GM19035 (cell line): ENCODE results near the gene CFAP53.
A peak's percentile ranks its signal among the peaks of the same experiment; 100 is the strongest.
"Not testable (repeated sequence)": the region's sequence is repeated elsewhere in the genome, so short reads cannot be mapped to it uniquely, and the experiment has no call there.

Experiments
- ATAC-seq: cut with Tn5 transposase; IDR thresholded peaks from one replicate; pipeline ENCODE4 v1.9.1; 2021; ENCODE audit not compliant: unreplicated experiment

Gene CFAP53

DNA sequence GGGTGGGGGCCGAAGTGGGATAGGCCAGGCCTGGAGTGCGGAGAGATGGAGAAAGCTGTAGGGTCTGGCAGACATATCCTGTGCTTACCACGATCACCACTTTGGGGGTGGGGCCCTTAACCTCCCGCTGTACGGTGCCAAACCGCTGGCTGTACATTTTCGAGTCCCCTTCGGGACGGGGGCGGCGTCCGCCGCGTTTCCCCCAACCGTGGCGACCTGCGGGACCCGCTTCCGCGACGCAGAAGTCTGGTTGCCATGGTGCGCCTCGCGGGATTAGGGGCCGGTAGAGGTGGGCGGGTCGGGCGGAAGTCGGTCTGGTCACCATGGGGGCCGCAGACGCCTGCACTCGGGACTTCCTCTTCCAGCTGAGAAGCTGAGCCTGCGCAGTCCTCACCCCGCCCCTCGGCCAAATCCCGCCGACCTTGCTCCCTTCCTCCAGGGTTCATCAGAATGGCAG is at the start of gene CFAP53:
Gene CFAP53 (minus strand): TSS at position 248 of the 457 bp plus-strand sequence. CDS start 91 bp downstream, at position 157.
- peak; percentile 66 for ATAC-seq

- ATAC-seq: peak; percentile 75
These were observed 49.0 kb upstream of the CFAP53 start for GRCh38 chr18:50315100-50315871.

- ATAC-seq: no peak
These were observed 47.7 kb upstream of the CFAP53 start for GRCh38 chr18:50313873-50314460.

- peak; percentile 26 for ATAC-seq
These were observed 46.8 kb upstream of the CFAP53 start for GRCh38 chr18:50313031-50313607.

GRCh38 chr18:50312296-50313030 is 46.2 kb upstream of the CFAP53 start:
- ATAC-seq: peak; percentile 61

DNA sequence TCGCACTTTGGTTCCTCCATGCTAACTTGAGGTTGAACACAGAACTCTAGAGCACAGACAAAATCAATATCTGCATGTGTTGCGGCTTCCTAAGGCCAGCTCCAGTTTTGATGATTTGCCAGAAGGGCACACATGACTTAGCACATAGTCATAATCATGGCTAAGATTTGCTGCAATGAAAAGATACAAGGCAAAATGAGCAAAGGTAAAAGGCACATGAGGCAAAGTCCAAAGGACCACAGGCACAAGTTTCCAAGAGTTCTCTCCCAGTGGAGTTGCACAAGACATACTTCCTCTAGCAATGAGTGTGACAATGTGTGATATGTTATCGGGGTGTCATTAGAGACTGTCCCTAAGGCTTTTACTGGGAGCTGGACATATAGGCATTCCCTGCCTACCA is 45.4 kb upstream of the CFAP53 start:
- no peak for ATAC-seq

DNA sequence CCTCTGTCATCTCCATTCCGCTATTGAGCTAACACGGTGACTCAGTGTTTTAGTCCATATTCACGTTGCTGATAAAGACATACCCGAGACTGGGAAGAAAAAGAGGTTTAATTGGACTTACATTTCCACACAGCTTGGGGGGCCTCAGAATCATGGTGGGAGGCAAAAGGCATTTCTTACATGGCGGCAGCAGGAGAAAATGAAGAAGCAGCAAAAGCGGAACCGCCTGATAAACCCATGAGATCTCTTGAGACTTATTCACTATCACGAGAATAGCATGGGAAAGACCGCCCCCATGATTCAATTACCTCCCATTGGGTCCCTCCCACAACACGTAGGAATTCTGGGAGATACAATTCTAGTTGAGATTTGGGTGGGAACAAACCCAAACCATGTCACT is 43.8 kb upstream of the CFAP53 start:
- ATAC-seq: no peak

- ATAC-seq: not testable (repeated sequence)
These were observed 42.6 kb upstream of the CFAP53 start for GRCh38 chr18:50308851-50309250.

DNA sequence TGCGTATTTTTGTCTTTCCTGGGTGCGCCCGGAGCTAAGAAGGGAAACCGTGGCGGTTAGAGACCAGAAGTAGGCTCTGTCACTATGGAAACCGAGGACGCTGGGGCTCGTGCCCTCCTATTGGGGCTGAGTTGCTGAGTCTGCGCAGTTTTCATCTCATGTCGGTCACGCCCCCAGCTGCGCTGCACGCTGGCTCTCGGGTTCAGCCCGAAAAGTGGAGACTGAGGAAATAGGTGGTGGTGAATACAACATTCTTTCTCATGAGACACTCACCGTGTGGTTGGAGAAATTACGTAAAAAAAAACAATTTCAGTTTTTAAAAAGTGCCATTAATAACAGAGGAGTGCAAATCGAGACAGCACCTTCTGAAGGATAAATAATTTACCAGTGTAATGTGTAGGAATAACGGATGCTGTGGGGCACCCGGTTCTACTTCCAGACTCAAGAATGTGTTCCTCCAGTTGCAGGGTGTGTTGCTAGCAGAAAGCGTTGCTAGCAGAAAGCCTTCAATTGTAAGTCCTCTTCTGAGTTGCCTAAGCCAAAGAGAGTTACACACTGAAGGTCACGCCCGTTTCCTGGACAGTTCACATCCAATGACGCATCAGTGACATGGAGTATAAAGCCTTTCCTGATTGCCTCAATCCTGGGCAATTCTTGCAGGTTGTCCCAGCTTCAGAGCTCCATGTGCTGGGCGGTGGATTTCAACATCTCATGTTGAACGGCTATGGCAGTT is 41.6 kb upstream of the CFAP53 start:
- ATAC-seq: peak; percentile 90

DNA sequence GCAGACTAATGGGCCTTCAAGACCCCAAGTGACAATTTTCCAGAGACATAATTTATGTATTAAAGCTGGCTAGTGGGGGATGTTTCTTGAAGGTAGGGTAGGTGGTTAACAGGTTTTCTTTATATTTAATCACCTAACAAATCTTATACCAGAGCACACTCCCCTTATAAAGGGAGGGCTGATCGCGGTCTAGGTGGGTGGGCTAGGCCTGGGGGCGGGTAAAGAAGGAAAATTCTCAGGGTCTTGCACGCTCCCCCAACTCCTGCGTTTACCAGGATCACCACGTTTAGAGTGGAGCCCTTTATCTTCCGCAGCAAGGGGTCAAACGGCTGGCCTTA is 41.1 kb upstream of the CFAP53 start:
- ATAC-seq: no peak

GRCh38 chr18:50306944-50307343 is 40.6 kb upstream of the CFAP53 start:
- no peak for ATAC-seq

GRCh38 chr18:50301074-50301473 is 34.8 kb upstream of the CFAP53 start:
- ATAC-seq: no peak

DNA sequence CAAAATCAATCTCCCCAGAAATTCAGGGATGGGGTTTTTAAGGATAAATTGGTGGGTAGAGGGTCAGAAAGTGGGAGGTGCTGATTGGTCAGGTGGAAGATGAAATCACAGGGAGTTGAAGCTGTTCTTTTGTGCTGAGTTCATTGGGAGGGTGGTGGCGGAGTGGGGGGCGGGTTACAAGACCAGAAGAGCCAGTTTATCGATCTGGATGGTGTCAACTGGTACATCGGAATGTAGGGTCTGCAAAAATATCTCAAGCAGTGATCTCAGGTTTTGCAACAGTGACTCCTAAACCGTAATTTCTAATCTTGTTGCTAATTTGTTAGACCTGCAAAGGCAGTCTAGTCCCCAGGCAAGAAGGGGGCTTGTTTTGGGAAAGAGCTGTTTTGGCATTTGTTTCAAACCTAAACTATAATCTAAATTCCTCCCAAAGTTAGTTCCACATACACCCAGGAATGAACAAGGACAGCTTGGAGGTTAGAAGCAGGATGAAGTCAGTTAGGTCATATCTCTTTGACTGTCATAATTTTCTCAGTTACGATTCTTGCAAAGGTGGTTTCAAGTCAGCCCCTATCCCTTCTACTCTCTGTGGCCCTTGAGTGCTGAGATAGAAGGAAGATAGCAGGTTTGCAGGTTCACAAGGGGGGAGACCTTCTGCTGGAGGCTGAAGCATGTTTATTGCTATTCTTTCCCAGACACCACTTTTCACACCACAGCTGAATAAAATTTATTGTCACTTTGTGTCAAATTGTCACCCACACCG is 33.5 kb upstream of the CFAP53 start:
- no peak for ATAC-seq

DNA sequence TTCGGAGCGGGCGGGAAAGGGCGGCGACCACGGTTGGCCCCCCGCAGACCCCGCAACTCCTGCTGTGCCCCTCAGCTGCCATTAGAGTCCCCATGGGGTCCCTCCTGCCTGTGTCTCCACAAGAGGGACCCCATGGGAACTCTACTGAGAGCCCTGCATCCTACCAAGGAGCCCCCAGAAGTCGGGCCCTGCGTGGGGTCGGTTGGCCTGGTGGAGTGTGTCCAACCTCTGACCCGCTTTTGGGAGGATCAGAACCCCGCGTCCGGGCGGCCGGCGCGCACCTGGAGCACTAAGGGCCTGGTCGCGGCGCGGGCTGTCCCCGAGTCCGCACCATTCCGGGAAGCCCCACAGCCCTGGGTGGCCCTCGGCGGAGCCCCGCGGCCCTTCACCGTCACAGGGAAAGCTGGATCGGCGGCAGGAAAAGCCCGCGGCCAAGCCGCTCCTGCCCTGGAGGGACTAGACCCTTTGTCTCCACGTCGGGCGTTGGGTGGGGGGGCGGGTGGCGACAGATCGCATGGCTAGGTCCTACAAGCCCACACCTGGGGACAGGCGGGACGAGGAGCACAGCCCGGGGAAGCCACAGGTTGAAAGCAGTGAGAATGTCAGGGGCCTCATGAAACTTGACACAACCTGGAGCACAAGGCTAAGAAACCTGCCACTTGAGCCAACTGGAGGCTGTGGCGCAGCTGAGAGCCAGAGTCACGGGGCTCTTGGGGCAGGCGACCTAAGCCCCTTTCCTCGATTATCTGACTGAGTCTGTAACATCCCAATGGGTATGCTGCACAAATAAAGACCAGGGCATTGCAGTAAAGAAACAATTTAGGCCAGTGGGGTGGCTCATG is 32.4 kb upstream of the CFAP53 start:
- ATAC-seq: no peak

DNA sequence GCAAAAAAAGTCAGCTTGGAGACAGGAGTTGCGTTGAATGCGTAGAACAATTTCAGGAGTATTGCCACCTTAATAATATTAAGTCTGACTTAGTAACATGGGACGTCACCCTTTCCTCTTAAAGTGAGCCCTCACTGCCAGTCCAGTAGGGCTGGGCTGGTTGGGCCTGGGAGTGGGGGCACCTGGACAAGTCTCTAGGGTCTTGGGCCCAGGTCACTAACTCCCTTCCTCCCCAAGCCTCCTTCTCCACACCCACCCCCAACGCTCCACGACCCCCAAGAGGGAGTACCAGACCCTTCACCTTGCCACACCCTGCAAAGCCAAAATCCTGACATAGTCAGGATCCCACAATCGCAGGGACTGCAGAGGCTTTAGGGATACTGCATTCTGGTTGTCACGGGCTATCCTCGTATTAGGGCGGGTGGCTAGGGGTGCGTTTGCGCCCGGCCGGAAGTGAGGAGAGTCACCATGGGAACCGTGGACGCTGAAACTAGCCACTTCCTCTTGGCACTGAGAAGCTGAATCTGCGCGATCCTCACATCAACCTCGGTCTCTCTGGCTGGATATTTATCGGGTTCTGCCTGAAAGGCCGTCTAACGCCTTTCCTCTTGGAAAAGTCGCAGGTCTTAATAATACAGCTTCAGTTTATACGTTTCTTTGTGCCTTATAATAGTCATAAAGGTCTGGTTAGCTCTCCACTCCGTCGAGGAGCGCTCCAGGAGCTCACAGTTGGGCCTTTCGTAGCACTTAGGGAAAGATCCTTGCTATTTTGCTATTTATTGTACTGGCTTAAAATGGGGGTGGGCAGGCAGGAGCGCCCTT is 31.5 kb upstream of the CFAP53 start:
- peak; percentile 100 for ATAC-seq

- no peak for ATAC-seq
These were observed 26.7 kb upstream of the CFAP53 start for GRCh38 chr18:50293039-50293438.

DNA sequence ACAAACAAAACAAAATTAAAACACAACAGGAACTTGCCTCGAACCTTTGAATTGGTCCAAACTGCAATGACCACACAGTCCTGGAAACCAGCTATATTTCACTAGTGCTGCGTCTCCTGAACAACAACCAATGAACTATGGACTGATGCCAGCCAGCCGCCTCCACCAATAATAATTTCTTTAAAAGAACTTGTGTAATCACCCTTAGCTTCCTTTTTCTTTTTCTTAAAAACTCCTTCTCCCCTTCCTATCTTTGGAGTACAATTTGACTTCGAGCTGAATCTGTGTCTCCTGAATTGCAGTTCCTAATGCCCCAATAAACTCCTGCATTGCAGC is 22.8 kb upstream of the CFAP53 start:
- ATAC-seq: no peak

DNA sequence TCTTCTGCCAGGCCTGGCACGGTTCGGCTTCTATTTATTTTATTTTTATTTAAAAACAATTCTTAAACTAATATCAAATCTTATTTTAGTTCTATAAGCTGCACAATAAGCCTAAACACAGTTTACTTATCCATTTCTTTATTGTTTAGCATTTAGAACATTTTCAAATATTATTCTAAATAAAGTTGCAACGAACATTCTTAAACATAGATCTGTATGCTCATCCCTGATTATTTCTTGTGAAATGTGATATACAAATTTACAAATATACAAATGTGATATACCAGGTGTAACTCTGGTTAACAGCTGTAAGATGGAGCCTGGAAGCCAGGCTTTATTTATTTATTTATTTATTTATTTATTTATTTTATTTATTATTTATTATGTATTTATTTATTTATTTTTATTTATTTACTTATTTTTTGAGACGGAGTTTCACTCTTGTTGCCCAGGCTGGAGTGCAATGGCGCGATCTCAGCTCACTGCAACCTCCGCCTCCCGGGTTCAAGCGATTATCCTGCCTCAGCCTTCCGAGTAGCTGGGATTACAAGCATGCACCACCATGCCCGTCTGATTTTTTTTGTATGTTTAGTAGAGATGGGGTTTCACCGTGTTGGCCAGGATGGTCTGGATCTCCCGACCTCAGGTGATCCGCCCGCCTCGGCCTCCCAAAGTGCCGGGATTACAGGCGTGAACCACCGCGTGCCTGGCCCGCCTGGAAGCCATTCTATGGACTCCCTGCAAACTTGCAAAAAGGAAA is 22.2 kb upstream of the CFAP53 start:
- ATAC-seq: not testable (repeated sequence)
